ENCODE measurements around the gene PRKAR1A. TPM values are rescaled to one million over a fixed set of nuclear protein-coding genes. Genes with fewer than 3 reads are reported as not detected.

Gene PRKAR1A
- total RNA-seq, 1 experiment from 2014 or later = 174 TPM

- intact Hi-C loops (cut with micrococcal nuclease; ENCODE audit: unreplicated experiment) (no loop called here), in situ Hi-C loops (cut with HindIII; ENCODE audit: low pct_unique_long_range_greater_than_20kb, low sequenced_read_pairs) (no loop called here)
- POLR2A ChIA-PET = no interaction called here
- Histone ChIP-seq H3K4me1 (ENCODE audit: control insufficient read depth, insufficient read depth, low read length) (peaks cover 7% of the 10 kb centered on the region; the same call in 1 of the 2 replicates), H3K27ac (ENCODE audit: low read length) (peak overlapping the region; percentile 93), H3K9me3 (ENCODE audit: control insufficient read depth, insufficient read depth, low read depth, low read length) (no peaks in the 10 kb centered on the region), H3K36me3 (ENCODE audit: control insufficient read depth, insufficient read depth, low read length) (peaks cover 28% of the 10 kb centered on the region), H3K27me3 (ENCODE audit: control insufficient read depth, insufficient read depth, low read length) (no peaks in the 10 kb centered on the region), H3K4me3 (ENCODE audit: low read depth in 2 of 2, low read length in 2 of 2) (peak overlapping the region; percentile 96 to 97)
- no peak for TF ChIP-seq POLR2AphosphoS5 (IDR thresholded peaks at IDR 0.05; ENCODE audit: low read depth, low read length)
- TF ChIP-seq, protein P1, sequence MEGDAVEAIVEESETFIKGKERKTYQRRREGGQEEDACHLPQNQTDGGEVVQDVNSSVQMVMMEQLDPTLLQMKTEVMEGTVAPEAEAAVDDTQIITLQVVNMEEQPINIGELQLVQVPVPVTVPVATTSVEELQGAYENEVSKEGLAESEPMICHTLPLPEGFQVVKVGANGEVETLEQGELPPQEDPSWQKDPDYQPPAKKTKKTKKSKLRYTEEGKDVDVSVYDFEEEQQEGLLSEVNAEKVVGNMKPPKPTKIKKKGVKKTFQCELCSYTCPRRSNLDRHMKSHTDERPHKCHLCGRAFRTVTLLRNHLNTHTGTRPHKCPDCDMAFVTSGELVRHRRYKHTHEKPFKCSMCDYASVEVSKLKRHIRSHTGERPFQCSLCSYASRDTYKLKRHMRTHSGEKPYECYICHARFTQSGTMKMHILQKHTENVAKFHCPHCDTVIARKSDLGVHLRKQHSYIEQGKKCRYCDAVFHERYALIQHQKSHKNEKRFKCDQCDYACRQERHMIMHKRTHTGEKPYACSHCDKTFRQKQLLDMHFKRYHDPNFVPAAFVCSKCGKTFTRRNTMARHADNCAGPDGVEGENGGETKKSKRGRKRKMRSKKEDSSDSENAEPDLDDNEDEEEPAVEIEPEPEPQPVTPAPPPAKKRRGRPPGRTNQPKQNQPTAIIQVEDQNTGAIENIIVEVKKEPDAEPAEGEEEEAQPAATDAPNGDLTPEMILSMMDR (IDR thresholded peaks at IDR 0.05) = no peak
- no peak for TF ChIP-seq TCF7L2 (IDR thresholded peaks at IDR 0.05; ENCODE audit: low read depth, low read length)
- no peak for TF ChIP-seq REST (IDR thresholded peaks at IDR 0.05; ENCODE audit: insufficient read depth in 1 of 2, low read depth in 2 of 2, low read length in 1 of 2)
- TF ChIP-seq SIN3A (IDR thresholded peaks at IDR 0.05; ENCODE audit: borderline replicate concordance, insufficient read depth, low read depth, low read length) = no peak
- no peak for DNase-seq (ENCODE audit: low read depth, low spot score)
- ATAC-seq = peak; percentile 4
- BruUV-seq (replicated peaks) = no TSS peak
- CTCF ChIA-PET = no interaction called here
Observed at GRCh38 chr17:68512960-68513474, 787 bp downstream of the PRKAR1A start.

DNA sequence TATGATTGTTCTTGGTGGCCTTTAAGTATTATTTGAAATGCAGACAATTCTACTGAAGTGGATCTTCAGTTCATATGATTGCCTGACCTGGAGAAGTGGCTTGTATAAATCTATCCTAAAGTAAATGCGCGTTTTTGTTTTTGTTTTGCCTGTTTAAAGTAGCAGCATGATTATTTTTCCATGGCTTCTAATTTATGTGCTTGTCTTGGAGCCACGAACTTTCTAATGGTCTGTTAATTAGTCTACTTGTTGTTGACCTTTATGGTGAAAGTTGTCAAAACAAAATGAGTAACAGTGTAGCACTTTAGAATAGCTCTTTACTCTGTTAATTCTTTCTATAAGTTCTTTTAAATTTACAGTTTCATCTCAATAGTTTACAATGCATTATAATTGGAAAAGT is 1.7 kb downstream of the PRKAR1A start:
- Histone ChIP-seq H3K4me3 (ENCODE audit: low read depth in 2 of 2, low read length in 2 of 2) (peak overlapping the region; percentile 96 to 97), H3K27ac (ENCODE audit: low read length) (peak overlapping the region; percentile 93), H3K36me3 (ENCODE audit: control insufficient read depth, insufficient read depth, low read length) (peaks cover 28% of the 10 kb centered on the region), H3K4me1 (ENCODE audit: control insufficient read depth, insufficient read depth, low read length) (peaks cover 7% of the 10 kb centered on the region; the same call in 1 of the 2 replicates), H3K27me3 (ENCODE audit: control insufficient read depth, insufficient read depth, low read length) (no peaks in the 10 kb centered on the region), H3K9me3 (ENCODE audit: control insufficient read depth, insufficient read depth, low read depth, low read length) (no peaks in the 10 kb centered on the region)
- POLR2A ChIA-PET = no interaction called here
- TF ChIP-seq TCF7L2 (IDR thresholded peaks at IDR 0.05; ENCODE audit: low read depth, low read length) = no peak
- TF ChIP-seq POLR2AphosphoS5 (IDR thresholded peaks at IDR 0.05; ENCODE audit: low read depth, low read length) = no peak
- TF ChIP-seq, protein P1 (IDR thresholded peaks at IDR 0.05) = no peak
- TF ChIP-seq REST (IDR thresholded peaks at IDR 0.05; ENCODE audit: insufficient read depth in 1 of 2, low read depth in 2 of 2, low read length in 1 of 2) = no peak
- no peak for TF ChIP-seq SIN3A (IDR thresholded peaks at IDR 0.05; ENCODE audit: borderline replicate concordance, insufficient read depth, low read depth, low read length)
- in situ Hi-C loops (cut with HindIII; ENCODE audit: low pct_unique_long_range_greater_than_20kb, low sequenced_read_pairs) (no loop called here), intact Hi-C loops (cut with micrococcal nuclease; ENCODE audit: unreplicated experiment) (no loop called here)
- ATAC-seq (no peak), DNase-seq (ENCODE audit: low read depth, low spot score) (no peak)
- BruUV-seq (replicated peaks) = no TSS peak
- CTCF ChIA-PET = no interaction called here
